Stimulated activated CD4-positive, alpha-beta T cell treated with anti-CD3 and anti-CD28 coated beads, Interleukin-12 subunit alpha, Interleukin-12 subunit beta, amount 100 ng/mL, for 48 hours (primary cell): ENCODE measurements around the gene TCF25.
"Not testable (repeated sequence)": the region's sequence is repeated elsewhere in the genome, so short reads cannot be mapped to it uniquely, and the experiment has no call there.

Experiments used
- DNase-seq, 3 donors: peaks; one replicate each; pipeline ENCODE4 v3.0.0-alpha.2; 2020; ENCODE audit warnings: low read depth in 2 of 3, low spot score in 1 of 3

TCF25 gene

DNA sequence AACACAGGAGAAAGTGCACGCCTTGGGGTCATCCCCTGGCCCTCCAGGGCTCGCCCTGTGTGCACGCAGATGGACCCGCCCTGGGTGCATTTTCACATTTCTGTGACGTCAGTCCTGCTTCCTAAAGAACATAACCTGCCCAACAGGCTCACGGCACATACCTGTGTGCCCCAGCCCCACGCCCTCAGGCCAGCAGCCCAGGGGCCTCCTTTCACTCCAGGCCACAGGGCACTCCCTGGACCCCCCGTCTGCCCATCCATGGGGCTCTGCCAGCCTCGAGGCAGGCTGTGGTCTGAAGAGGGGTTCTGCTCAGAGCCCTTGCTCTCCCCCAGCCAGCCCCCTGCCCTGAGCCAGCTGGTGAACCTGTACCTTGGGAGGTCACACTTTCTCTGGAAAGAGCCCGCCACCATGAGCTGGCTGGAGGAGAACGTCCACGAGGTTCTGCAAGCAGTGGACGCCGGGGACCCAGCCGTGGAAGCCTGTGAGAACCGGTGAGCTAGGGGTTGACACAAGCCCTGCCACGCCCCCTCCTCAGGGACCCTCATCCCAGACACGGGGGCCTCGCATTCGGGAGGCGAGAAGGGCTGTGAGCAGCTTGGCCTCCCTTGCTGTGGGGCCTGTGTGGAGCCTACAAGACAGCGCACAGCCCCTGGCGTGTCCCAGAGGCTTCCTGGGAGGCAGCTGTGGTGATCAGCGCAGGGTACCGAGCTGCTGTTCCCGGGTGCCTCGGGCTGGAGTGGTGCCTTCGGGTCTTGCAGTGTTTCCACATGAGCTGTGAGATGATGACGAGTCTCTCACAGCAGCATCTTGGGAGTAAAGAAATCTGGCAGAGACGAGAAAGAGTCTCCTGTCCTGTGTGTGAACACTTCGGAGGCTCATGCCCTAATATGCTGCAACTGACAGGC is 31.5 kb downstream of the TCF25 start:
- DNase-seq, result no peak

DNA sequence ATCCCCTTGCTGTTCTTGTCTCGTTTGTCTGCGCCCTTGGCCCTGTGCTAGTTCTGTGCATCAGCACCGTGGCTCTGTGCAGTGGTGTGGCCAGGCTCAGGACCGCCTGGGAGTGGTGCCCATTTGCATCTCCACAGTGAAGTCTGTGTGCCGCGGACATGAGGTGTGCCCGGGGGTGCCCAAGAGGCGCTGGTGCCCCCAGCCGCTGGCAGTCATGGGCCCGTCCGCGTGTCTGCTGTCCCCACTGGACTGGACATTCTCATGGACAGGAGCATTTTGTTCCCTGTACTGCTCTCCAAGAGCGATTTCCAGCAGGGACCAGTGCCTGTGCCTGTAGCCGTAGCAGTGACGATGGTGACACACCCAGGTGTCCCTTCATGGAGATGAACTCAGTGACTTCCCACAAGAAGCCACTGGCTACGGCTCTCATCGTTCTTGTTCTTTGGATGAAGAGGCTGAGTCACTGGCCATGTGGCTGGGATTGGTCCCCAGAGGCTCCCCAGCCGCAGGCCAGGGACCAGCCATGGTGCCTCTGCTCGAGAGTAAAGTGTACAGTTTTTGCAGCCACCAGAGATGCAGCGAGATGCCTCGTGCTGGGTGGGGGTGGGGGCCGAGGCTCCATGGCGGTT is 32.2 kb downstream of the TCF25 start:
- no peak for DNase-seq

DNA sequence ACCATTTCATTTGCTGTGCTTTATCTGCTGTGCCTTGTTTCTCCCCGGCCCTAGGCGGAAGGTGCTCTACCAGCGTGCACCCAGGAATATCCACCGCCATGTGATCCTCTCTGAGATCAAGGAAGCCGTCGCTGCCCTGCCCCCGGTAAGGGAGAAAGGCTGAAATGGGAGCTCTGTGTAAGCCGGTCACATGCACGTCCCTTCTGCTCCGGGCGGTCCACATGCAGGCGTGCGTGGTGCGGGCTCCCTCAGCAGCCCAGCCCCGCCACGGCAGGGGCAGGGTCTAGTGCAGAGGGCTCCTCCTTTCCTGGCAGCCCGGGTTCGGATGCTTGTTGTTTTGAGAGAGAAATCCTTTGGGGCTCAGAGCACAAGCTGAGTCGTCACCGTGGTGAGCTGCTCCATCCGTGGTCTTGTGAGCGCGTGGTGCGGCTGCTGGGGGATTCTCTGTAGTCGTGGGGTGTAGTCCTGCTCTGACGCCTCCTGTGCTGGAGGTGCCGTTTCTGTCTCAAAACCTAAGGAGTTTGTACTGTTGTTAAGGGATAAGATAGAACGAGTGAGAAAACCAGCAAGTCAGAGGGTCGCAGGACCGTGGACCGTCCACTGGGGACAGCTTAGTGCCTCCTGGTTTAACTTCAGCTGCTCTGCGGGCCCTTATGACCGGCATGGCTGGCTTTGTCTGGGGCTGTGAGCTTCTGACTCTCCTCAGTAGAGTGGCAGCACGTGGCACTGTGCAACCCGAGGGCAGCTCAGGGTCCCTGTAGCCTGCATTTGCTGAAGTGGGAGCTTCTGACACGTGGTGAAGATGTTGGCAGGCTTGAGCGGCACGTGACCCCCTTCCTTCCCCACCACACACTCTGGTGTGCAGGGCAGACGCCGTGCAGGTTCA is 33.0 kb downstream of the TCF25 start:
- DNase-seq, result no peak

DNA sequence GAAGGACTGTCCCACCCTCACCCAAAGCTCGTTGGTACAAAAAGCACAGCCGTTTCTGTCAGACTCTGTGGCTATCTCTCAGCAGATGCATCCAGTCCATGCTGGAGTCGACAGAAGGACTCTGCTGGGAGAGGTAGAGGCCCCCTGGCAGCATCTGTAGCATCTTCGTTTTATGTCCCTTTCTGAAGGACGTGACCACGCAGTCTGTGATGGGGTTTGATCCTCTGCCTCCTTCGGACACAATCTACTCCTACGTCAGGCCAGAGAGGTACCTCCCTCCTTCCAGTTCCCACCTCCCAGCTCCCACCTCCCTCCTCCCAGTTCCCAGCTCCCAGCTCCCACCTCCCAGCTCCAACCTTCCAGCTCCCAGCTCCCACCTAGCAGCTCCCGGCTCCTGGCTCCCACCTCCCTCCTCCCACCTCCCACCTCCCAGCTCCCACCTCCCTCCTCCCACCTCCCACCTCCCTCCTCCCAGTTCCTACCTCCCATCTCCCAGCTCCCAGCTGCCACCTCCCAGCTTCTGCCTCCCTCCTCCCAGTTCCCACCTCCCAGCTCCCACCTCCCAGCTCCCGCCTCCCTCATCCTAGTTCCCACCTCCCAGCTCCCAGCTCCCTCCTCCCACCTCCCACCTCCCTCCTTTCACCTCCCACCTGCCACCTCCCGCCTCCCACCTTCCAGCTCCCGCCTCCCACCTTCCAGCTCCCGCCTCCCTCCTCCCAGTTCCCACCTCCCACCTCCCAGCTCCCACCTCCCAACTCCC is 33.8 kb downstream of the TCF25 start:
- no peak for DNase-seq

DNA sequence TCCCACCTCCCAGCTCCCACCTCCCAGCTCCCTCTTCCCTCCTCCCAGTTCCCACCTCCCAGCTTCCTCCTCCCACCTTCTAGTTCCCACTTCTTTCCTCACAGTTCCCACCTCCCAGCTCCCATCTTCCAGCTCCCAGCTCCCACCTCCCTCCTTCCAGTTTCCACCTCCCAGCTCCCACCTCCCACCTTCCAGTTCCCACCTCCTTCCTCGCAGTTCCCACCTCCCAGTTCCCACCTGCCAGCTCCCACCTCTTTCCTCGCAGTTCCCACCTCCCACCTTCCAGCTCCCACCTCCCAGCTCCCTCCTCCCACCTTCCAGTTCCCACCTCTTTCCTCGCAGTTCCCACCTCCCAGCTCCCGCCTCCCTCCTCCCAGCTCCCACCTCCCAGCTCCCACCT is 34.8 kb downstream of the TCF25 start:
- no peak for DNase-seq

DNA sequence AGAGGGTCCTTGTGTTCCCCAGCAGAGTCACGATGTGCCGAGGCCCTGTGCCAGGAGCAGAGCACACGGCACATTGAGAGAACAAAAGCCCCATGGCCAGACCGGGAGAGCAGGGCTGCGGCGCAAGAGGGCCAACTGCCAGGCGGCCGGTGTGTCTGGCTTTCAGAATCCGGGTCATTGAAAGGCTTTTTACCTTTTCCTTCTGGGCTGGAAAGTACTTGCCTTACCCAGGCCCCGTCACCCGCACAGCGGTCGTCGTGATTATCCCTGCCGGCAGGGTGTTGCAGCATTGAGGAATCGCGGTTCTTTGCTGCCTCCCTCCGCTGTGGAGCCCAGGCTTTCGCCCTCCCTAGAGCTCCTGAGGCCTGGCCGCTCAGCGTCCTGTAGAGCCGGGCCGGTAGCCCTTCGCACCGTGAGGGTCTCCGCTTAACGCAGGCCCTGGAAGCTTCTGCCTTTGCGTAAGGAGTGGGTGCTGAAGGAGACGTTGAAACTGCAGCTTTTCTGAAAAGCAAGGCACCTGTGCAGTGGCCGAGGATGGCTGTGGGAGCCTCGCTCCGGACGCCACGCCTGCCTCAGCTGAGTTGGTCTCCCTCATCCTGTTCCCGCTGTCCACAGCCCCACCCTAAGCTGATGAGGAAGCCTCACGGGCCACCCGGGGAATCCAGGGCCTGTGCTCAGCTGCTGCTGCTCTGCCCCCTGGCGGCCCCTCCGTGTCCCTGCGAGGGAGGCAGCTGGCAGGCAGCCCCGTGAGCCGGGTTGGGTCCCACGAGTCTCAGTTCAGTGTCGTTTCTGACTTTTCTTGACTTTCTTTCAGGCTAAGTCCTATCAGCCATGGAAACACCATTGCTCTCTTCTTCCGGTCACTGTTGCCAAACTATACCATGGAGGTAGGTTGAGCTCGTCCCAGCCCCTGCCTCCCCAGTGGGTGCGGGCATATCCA is 36.7 kb downstream of the TCF25 start:
- DNase-seq, result peak; percentile 46 to 59 (median 55)

DNA sequence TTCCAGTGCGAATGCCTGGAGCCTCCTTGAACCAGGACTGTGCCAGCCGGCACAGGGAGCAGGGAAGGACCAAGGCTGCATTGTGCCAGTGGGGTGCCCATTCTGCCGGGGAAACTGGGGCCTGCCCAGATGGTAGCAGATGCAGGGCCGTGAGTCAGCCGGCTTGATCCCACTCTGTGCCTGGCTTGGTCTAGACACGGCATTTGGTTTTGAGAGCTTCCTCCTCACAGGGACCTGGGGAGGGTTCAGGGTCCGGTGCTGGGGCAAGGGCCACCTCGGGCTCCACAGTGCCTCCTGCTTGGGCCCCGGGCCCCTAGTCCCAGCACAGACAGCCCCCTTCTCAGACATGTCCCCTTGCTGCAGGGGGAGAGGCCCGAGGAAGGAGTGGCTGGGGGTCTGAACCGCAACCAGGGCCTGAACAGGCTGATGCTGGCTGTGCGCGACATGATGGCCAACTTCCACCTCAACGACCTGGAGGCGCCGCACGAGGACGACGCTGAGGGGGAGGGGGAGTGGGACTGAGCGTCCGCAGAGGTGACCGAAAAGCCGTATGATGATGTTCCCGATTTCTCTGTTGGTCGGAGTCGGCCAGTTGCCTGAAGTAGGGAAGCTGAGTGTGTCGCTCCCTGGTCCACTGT is 37.4 kb downstream of the TCF25 start:
- no peak for DNase-seq

DNA sequence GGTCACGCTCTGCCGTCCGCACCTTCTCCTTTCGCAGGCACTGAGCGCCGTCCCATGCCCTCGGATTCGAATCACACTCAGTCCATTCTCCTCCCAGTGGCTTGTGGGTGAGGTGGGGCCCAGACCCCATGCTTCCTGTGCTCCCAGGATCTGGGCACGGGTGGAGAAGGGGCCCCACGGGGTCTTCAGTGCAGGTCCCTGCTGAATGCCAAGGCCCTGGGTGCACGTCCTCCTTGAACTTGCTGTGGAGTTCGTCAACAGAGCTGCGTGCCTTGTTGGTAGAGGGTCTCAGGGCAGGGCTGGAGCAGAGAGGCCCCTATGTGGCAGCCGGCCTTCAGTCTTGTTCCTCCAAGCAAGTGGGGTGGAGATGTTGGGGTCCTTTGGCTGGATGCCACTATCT is 38.0 kb downstream of the TCF25 start:
- DNase-seq, result no peak

DNA sequence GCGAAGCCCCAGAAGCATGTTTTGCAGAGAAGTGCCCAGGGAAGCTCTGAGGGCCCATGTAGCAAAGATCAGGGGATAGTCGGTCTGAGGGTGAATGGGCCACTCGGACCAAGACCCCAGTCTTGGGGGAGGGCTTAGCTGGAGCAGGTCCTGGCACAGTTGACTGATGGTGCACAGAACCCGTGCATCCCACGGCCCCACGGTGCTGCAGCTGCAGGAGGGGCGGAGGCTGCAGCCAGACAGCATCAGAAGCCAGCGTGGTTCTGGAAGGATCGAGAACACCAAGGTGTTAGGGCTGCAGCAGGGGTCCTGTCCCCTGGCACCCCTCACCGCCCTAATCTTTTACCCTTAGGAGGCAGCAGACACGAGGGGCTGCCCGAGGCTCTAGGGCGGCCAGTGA is 38.8 kb downstream of the TCF25 start:
- DNase-seq, result no peak

DNA sequence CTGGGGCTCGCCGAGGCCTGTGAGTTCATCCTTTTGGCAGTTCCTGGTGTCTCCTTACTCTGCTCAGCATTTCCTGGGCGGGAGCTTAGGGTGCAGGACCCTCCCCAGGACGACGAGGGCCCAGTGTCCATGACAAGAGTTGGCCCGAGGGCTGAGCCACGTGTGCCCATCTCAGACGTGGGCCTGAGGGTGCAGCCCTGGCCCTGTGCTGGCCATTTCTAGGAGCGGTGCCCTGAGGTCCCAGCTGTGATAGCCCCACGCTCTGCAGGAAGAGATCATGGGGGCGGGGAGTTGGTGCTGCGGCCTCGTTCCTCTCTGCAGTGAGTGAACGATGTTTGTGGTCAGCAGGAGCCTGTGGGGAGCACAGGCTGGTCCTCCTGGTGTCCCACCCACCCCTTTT is 39.2 kb downstream of the TCF25 start:
- no peak for DNase-seq

DNA sequence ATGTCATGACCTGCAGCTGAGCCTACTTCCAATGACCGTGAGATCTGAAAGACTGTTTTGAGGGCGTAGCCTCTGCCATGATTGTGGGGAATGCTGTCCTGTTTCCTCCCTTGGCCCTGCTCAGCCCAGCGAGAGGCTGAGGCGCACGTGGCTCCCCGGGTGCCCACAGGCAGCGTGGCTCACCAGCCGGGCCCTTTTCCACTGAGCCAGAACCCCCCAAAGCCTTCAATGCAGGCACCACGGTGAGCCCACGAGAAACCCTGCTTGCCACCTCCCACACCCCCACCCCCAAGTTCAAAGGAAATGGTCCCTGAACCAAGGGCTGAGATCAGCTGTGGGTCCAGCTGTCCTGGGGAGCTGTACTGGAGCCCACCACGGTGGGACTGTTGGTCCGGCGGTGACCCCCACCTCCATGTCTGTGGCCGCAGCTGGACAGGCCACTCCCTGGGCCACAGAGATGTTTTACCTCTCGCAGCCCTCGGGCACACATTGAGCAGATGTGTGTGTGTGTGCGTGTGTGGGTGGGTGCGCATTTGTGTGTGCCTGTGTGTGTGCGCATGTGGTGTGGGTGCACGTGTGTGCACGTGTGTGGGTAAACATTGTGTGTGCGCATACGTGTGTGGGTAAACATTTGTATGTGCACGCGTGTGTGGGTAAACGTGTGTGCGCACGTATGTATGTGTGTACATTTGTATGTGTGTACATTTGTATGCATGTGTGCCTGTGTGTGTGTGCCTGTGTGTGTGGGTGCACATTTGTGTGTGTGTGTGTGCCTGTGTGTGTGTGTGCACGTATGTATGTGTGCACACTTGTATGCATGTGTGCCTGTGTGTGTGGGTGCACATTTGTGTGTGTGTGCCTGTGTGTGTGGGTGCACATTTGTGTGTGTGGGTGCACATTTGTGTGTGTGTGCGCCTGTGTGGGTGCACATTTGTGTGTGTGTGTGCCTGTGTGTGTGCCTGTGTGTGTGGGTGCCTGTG is 40.3 kb downstream of the TCF25 start:
- no peak for DNase-seq

DNA sequence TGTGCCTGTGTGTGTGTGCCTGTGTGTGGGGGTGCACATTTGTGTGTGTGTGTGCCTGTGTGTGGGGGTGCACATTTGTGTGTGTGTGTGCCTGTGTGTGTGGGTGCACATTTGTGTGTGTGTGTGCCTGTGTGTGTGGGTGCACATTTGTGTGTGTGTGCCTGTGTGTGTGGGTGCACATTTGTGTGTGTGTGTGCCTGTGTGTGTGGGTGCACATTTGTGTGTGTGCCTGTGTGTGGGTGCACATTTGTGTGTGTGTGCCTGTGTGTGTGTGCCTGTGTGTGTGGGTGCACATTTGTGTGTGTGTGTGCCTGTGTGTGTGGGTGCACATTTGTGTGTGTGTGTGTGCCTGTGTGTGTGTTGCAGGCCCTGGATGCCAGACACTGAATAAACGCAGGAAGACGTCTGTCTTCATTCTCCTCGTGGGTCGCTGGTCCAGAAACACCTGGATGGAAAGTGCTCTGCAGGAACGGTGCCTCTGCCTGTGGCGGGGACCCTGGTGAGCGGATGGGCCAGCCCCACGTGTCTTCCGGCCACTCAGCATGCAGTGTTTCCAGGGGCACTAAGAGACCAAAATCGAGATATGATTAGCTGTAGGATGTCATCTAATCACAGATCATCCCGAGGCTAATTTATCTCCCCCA is 41.4 kb downstream of the TCF25 start:
- DNase-seq, result not testable (repeated sequence)

DNA sequence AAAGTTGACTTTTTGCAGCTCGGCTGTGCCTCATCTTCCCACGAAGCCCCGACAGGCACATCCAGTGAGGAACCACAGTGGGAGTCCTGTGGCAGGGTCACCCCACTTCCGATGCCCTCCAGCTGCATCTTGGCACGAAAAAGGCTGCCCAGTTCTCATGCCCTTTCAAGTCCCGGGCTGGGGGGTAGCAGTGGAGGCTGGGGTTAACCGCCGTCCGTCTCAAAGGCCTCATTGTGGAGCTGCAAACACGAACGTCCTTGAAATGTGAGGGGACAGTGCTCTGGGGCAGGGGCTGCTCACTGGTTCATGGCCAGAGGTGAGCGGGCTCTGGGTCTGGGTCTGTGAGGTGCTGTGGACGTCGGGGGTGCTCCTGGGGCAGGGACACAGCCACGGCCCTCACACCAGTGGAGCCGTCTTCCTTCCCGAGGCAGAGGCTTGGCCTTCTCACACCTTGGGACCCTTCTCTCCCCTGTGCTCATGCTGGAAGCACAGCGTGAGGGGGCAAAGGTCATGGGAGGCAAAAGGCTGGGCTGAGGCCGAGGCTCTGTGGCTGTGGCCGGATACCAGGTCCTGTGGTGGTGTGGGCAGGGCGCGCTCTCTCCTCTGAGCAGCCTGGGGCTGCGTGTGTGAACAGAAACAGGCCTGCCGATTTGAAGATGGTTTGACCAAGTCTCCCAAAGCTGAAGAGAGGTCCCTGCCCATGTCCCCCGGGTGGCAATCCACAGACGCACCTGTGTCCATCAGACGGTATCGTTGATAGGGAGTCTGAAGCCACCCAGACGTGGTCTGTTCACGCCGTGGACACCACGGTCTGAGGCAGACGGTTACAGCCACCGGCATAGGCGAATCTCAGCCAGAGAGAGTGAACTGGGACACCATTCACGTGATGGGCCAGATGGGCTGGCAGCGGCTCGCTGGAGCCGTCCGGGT is 42.2 kb downstream of the TCF25 start:
- no peak for DNase-seq

DNA sequence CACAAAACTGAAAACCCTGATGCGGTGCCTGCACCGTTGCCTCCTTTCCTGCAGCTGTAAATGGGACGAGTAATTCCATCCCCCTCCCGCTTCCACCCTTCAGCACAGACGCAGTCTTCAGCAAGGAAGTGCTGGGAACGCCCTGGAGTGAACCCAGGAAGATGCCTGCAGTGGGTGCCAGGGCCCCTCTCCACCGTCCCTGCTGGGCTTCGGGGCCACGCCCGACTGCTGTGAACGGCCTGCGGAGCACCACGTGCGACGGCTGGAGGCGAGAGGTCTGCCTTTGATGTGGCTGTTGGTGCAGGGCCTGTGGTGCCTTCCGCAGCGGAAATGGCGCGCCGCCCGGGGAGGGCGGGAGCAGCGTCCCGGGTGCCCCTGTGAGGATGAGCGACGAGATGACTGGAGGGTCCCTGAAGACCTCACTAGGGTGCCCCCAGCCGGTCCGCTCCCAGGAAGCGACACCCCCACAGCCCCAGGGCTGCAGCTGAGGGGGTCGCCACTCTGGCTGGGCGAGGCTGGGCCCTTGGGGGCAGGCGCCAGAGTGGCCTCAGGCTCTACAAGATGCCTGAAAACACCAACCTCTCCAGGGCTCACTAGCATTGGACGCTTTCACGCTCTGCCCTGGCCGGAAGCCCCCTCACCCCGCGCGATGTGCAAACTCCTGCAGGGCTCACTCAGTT is 44.5 kb downstream of the TCF25 start:
- peak; percentile 52 to 75 (median 65) for DNase-seq

DNA sequence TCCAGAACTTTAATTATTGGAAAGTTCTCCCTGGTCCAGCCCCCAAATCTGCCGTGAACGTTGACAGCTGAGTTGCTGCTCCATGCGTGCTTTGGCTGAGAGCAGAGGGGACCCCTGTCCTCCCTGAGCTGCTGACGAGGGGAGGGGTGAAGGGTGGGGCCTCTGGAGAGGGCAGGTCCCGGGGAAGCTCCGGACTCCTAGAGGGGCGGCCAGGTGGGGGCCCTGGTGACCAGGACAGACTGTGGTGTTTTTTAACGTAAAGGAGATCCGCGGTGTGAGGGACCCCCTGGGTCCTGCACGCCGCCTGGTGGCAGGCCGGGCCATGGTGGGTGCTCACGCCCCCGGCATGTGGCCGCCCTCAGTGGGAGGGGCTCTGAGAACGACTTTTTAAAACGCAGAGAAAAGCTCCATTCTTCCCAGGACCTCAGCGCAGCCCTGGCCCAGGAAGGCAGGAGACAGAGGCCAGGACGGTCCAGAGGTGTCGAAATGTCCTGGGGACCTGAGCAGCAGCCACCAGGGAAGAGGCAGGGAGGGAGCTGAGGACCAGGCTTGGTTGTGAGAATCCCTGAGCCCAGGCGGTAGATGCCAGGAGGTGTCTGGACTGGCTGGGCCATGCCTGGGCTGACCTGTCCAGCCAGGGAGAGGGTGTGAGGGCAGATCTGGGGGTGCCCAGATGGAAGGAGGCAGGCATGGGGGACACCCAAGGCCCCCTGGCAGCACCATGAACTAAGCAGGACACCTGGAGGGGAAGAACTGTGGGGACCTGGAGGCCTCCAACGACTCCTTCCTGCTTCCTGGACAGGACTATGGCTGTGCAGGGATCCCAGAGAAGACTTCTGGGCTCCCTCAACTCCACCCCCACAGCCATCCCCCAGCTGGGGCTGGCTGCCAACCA is 45.3 kb downstream of the TCF25 start, which contains the start of gene MC1R:
MC1R (plus strand) TSS at position 410 of the 895 bp plus-strand sequence; CDS start at position 807, 397 bp downstream.
- no peak for DNase-seq
